ENCODE results near the gene GP5. TPM values are rescaled to one million over a fixed set of nuclear protein-coding genes. Genes with fewer than 3 reads are reported as not detected.

Gene GP5
- total RNA-seq, 1 experiment from 2014 or later = 0.09 TPM

DNA sequence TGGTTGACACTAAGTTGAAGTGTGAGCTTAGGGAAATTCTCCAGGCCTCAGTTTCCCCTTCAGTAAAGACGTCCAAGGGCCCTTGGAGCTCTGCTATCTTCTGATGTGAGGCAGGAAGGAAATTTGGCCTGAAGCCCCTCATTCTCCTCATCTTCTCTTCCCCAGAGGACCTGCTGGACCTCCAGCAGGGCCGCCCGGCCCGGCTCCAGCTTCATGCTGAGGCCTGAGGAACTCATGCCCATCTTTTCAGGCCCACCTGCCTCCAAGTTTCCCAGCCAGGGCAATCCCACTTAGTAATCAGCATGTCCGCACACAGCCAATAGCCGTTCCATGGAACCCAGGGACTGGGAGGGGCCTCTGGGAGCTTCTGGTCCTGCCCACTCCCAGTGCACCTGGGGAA lies 33.5 kb downstream of the GP5 start (continued):
- TF ChIP-seq, protein P1, sequence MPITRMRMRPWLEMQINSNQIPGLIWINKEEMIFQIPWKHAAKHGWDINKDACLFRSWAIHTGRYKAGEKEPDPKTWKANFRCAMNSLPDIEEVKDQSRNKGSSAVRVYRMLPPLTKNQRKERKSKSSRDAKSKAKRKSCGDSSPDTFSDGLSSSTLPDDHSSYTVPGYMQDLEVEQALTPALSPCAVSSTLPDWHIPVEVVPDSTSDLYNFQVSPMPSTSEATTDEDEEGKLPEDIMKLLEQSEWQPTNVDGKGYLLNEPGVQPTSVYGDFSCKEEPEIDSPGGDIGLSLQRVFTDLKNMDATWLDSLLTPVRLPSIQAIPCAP (CRISPR knock-in tag; IDR thresholded peaks at IDR 0.05) = no peak
- TF ChIP-seq, protein P2, sequence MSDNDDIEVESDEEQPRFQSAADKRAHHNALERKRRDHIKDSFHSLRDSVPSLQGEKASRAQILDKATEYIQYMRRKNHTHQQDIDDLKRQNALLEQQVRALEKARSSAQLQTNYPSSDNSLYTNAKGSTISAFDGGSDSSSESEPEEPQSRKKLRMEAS (CRISPR knock-in tag; IDR thresholded peaks at IDR 0.05) = no peak

- ChIA-PET CTCF (interaction anchor here (0.9 to 1.5 kb wide), 4 partner anchors 21 to 107 kb away, joined by 3 to 7 read pairs (median 4); no protein-coding TSS in a partner anchor), POLR2A (no interaction called here)
- peak; percentile 18; the same call in 1 of the 2 replicates for ATAC-seq
- Mint-ChIP-seq H3K27me3 (ENCODE audit: low read depth) (peaks cover 18% of the 10 kb centered on the region), H3K9me3 (peaks cover 3% of the 10 kb centered on the region), H3K4me1 (peaks cover 14% of the 10 kb centered on the region), H3K36me3 (no peaks in the 10 kb centered on the region), H3K4me3 (no peak overlapping the region), H3K27ac (no peak overlapping the region)
- DNase-seq (ENCODE audit: low spot score) = no peak
- TF ChIP-seq TCF7 (CRISPR knock-in tag; IDR thresholded peaks at IDR 0.05; ENCODE audit: low read depth) (no peak), PRDM15 (CRISPR knock-in tag; IDR thresholded peaks at IDR 0.05) (no peak), SMAD4 (CRISPR knock-in tag; IDR thresholded peaks at IDR 0.05) (no peak), TP53 (CRISPR knock-in tag; IDR thresholded peaks at IDR 0.05) (no peak), OVOL2 (CRISPR knock-in tag; IDR thresholded peaks at IDR 0.05; ENCODE audit: borderline replicate concordance) (no peak), ZBTB43 (CRISPR knock-in tag; IDR thresholded peaks at IDR 0.05) (no peak), RORB (CRISPR knock-in tag; IDR thresholded peaks at IDR 0.05) (no peak), KAT7 (CRISPR knock-in tag; IDR thresholded peaks at IDR 0.05; ENCODE audit: borderline replicate concordance) (no peak), ATF1 (CRISPR knock-in tag; IDR thresholded peaks at IDR 0.05) (no peak), JUN (CRISPR knock-in tag; IDR thresholded peaks at IDR 0.05) (no peak), ZNF423 (CRISPR knock-in tag; IDR thresholded peaks at IDR 0.05) (no peak), ZNF532 (CRISPR knock-in tag; IDR thresholded peaks at IDR 0.05; ENCODE audit: borderline replicate concordance) (no peak), ZNF281 (CRISPR knock-in tag; IDR thresholded peaks at IDR 0.05) (no peak), TEAD1 (CRISPR knock-in tag; IDR thresholded peaks at IDR 0.05) (no peak), NR3C1 (CRISPR knock-in tag; conservative IDR thresholded peaks at IDR 0.05; ENCODE audit: low read depth) (no peak)
- TF ChIP-seq, protein P3, sequence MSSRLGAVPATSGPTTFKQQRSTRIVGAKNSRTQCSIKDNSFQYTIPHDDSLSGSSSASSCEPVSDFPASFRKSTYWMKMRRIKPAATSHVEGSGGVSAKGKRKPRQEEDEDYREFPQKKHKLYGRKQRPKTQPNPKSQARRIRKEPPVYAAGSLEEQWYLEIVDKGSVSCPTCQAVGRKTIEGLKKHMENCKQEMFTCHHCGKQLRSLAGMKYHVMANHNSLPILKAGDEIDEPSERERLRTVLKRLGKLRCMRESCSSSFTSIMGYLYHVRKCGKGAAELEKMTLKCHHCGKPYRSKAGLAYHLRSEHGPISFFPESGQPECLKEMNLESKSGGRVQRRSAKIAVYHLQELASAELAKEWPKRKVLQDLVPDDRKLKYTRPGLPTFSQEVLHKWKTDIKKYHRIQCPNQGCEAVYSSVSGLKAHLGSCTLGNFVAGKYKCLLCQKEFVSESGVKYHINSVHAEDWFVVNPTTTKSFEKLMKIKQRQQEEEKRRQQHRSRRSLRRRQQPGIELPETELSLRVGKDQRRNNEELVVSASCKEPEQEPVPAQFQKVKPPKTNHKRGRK (CRISPR knock-in tag; IDR thresholded peaks at IDR 0.05; ENCODE audit: borderline replicate concordance) = no peak
- TF ChIP-seq, protein P4, sequence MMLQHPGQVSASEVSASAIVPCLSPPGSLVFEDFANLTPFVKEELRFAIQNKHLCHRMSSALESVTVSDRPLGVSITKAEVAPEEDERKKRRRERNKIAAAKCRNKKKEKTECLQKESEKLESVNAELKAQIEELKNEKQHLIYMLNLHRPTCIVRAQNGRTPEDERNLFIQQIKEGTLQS (CRISPR knock-in tag; conservative IDR thresholded peaks at IDR 0.05) = no peak
Observed at GRCh38 chr3:194364652-194365434, 34.2 kb downstream of the GP5 start.

Measured in WTC11 (cell line).